ENCODE measurements around the gene PIANP.
"Not testable (repeated sequence)": the region's sequence is repeated elsewhere in the genome, so short reads cannot be mapped to it uniquely, and the experiment has no call there.

PIANP gene

GRCh38 chr12:6700646-6701051 lies at the start of gene PIANP:
Gene PIANP (minus strand): TSS chr12:6700815. CDS start chr12:6698061, 2,754 bp downstream.
- Mint-ChIP-seq H3K27me3 (peaks cover 62% of the 10 kb centered on the region), H3K4me1 (peaks cover 27% of the 10 kb centered on the region), H3K4me3 (peak within 1 kb of the TSS; percentile 68), H3K9me3 (no peaks in the 10 kb centered on the region), H3K36me3 (ENCODE audit: low read depth) (no peaks in the 10 kb centered on the region), H3K27ac (no peak within 1 kb of the TSS)
- DNase-seq = peak; percentile 40
- ATAC-seq = peak; percentile 55

GRCh38 chr12:6748761-6749160 lies 48.1 kb upstream of the PIANP start:
- DNase-seq = no peak
- Mint-ChIP-seq H3K27me3 (no peaks in the 10 kb centered on the region), H3K9me3 (peaks cover 4% of the 10 kb centered on the region), H3K27ac (no peak overlapping the region), H3K36me3 (ENCODE audit: low read depth) (peaks cover 55% of the 10 kb centered on the region), H3K4me1 (peaks cover 44% of the 10 kb centered on the region), H3K4me3 (no peak overlapping the region)
- ATAC-seq = no peak

- Mint-ChIP-seq H3K36me3 (ENCODE audit: low read depth) (peaks cover 61% of the 10 kb centered on the region), H3K4me3 (no peak overlapping the region), H3K4me1 (peaks cover 51% of the 10 kb centered on the region), H3K27me3 (no peaks in the 10 kb centered on the region), H3K9me3 (peaks cover 10% of the 10 kb centered on the region), H3K27ac (peak overlapping the region; percentile 13)
- DNase-seq (no peak), ATAC-seq (no peak)
These were observed 46.6 kb upstream of the PIANP start for GRCh38 chr12:6747216-6747615.

GRCh38 chr12:6745741-6746525 lies 45.3 kb upstream of the PIANP start:
- Mint-ChIP-seq H3K36me3 (ENCODE audit: low read depth) (peaks cover 53% of the 10 kb centered on the region), H3K27ac (peak overlapping the region; percentile 67), H3K4me3 (no peak overlapping the region), H3K9me3 (peaks cover 10% of the 10 kb centered on the region), H3K4me1 (peaks cover 43% of the 10 kb centered on the region), H3K27me3 (no peaks in the 10 kb centered on the region)
- no peak for DNase-seq
- ATAC-seq = peak; percentile 39

- peaks cover 41% of the 10 kb centered on the region for H3K4me1 Mint-ChIP-seq
- peak; percentile 41 for ATAC-seq
- H3K36me3 Mint-ChIP-seq (ENCODE audit: low read depth) = peaks cover 40% of the 10 kb centered on the region
- H3K27ac Mint-ChIP-seq = peak overlapping the region; percentile 85
- not testable (repeated sequence) for H3K9me3 Mint-ChIP-seq, DNase-seq, H3K27me3 Mint-ChIP-seq
- peak overlapping the region; percentile 28 for H3K4me3 Mint-ChIP-seq
These were observed 42.7 kb upstream of the PIANP start for GRCh38 chr12:6743300-6743699.

- no peaks in the 10 kb centered on the region for H3K27me3 Mint-ChIP-seq
- DNase-seq (no peak), ATAC-seq (peak; percentile 79)
- peaks cover 41% of the 10 kb centered on the region for H3K4me1 Mint-ChIP-seq
- peaks cover 10% of the 10 kb centered on the region for H3K9me3 Mint-ChIP-seq
- peak overlapping the region; percentile 85 for H3K27ac Mint-ChIP-seq
- H3K36me3 Mint-ChIP-seq (ENCODE audit: low read depth) = peaks cover 35% of the 10 kb centered on the region
- H3K4me3 Mint-ChIP-seq = peak overlapping the region; percentile 28
These were observed 42.2 kb upstream of the PIANP start for GRCh38 chr12:6742834-6743233.

- not testable (repeated sequence) for H3K9me3 Mint-ChIP-seq, H3K27ac Mint-ChIP-seq
These were observed 41.5 kb upstream of the PIANP start for GRCh38 chr12:6742080-6742479.

GRCh38 chr12:6736754-6737153 lies 36.1 kb upstream of the PIANP start:
- Mint-ChIP-seq H3K9me3 (no peaks in the 10 kb centered on the region), H3K27me3 (no peaks in the 10 kb centered on the region), H3K4me3 (no peak overlapping the region), H3K36me3 (ENCODE audit: low read depth) (peaks cover 3% of the 10 kb centered on the region), H3K27ac (no peak overlapping the region), H3K4me1 (peaks cover 4% of the 10 kb centered on the region)
- no peak for ATAC-seq
- DNase-seq = no peak

More at GRCh38 chr12:6742080-6742479, 41.5 kb upstream of the PIANP start:
- H3K4me1 Mint-ChIP-seq = peaks cover 41% of the 10 kb centered on the region
- not testable (repeated sequence) for H3K4me3 Mint-ChIP-seq, H3K27me3 Mint-ChIP-seq, ATAC-seq, DNase-seq
- H3K36me3 Mint-ChIP-seq (ENCODE audit: low read depth) = peaks cover 28% of the 10 kb centered on the region

- Mint-ChIP-seq H3K4me3 (no peak overlapping the region), H3K27me3 (no peaks in the 10 kb centered on the region), H3K4me1 (peaks cover 4% of the 10 kb centered on the region), H3K27ac (no peak overlapping the region), H3K9me3 (no peaks in the 10 kb centered on the region), H3K36me3 (ENCODE audit: low read depth) (peaks cover 9% of the 10 kb centered on the region)
- DNase-seq (peak; percentile 36), ATAC-seq (peak; percentile 76)
These were observed 35.0 kb upstream of the PIANP start for GRCh38 chr12:6735448-6736191.

- no peak for ATAC-seq
- H3K36me3 Mint-ChIP-seq (ENCODE audit: low read depth) = peaks cover 15% of the 10 kb centered on the region
- peaks cover 4% of the 10 kb centered on the region for H3K4me1 Mint-ChIP-seq
- no peaks in the 10 kb centered on the region for H3K27me3 Mint-ChIP-seq
- no peak overlapping the region for H3K27ac Mint-ChIP-seq
- H3K9me3 Mint-ChIP-seq = no peaks in the 10 kb centered on the region
- DNase-seq = no peak
- no peak overlapping the region for H3K4me3 Mint-ChIP-seq
These were observed 34.1 kb upstream of the PIANP start for GRCh38 chr12:6734506-6735387.

GRCh38 chr12:6730169-6730568 lies 29.6 kb upstream of the PIANP start:
- Mint-ChIP-seq H3K4me3 (no peak overlapping the region), H3K9me3 (no peaks in the 10 kb centered on the region), H3K27me3 (no peaks in the 10 kb centered on the region), H3K4me1 (peaks cover 10% of the 10 kb centered on the region), H3K27ac (no peak overlapping the region), H3K36me3 (ENCODE audit: low read depth) (peaks cover 32% of the 10 kb centered on the region)
- ATAC-seq (no peak), DNase-seq (no peak)

- ATAC-seq = no peak
- no peak overlapping the region for H3K4me3 Mint-ChIP-seq
- no peak for DNase-seq
- H3K27me3 Mint-ChIP-seq = no peaks in the 10 kb centered on the region
- H3K4me1 Mint-ChIP-seq = peaks cover 17% of the 10 kb centered on the region
- H3K27ac Mint-ChIP-seq = no peak overlapping the region
- H3K9me3 Mint-ChIP-seq = no peaks in the 10 kb centered on the region
- H3K36me3 Mint-ChIP-seq (ENCODE audit: low read depth) = peaks cover 32% of the 10 kb centered on the region
These were observed 28.6 kb upstream of the PIANP start for GRCh38 chr12:6729186-6729585.

- DNase-seq (no peak), ATAC-seq (no peak)
- Mint-ChIP-seq H3K4me3 (peak overlapping the region; percentile 89), H3K4me1 (peaks cover 30% of the 10 kb centered on the region), H3K27ac (peak overlapping the region; percentile 61), H3K27me3 (no peaks in the 10 kb centered on the region), H3K36me3 (ENCODE audit: low read depth) (peaks cover 23% of the 10 kb centered on the region), H3K9me3 (no peaks in the 10 kb centered on the region)
These were observed 24.7 kb upstream of the PIANP start for GRCh38 chr12:6725350-6725749.

- Mint-ChIP-seq H3K36me3 (ENCODE audit: low read depth) (peaks cover 14% of the 10 kb centered on the region), H3K9me3 (no peaks in the 10 kb centered on the region), H3K27ac (peak overlapping the region; percentile 92), H3K27me3 (no peaks in the 10 kb centered on the region), H3K4me1 (peaks cover 30% of the 10 kb centered on the region), H3K4me3 (peak overlapping the region; percentile 89)
- DNase-seq (peak; percentile 37), ATAC-seq (peak; percentile 12)
These were observed 23.8 kb upstream of the PIANP start for GRCh38 chr12:6724409-6724797.
